GM19455 (cell line): ENCODE data around the gene ACY1.

Source experiments
- ATAC-seq: cut with Tn5 transposase; IDR thresholded peaks from one replicate; pipeline ENCODE4 v1.9.1; 2021; ENCODE audit not compliant: unreplicated experiment

The ACY1 gene

GRCh38 chr3:51962854-51963530 lies 20.3 kb upstream of the ACY1 start:
- no peak for ATAC-seq

GRCh38 chr3:51963951-51964451 lies 19.3 kb upstream of the ACY1 start:
- ATAC-seq, result no peak

DNA sequence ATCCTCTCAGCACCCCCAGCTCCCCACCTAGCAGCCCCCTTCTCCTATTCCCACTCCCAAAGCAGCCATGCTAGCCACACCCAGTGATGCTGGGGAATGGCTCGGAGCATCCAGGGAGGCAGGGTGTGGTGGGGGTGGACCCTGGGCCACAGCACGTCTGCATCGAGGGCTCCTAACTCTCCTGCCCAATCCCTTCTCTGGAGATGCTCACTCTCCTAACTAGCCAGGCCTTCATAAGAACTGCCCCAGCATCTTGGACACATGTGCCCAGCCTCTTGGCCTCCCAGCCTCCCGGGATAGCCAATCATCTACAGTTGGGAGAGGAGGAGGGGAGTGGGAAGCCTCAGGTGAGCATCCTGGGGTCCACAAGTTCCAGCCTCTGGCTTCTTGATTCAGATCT lies 18.8 kb upstream of the ACY1 start:
- no peak for ATAC-seq

DNA sequence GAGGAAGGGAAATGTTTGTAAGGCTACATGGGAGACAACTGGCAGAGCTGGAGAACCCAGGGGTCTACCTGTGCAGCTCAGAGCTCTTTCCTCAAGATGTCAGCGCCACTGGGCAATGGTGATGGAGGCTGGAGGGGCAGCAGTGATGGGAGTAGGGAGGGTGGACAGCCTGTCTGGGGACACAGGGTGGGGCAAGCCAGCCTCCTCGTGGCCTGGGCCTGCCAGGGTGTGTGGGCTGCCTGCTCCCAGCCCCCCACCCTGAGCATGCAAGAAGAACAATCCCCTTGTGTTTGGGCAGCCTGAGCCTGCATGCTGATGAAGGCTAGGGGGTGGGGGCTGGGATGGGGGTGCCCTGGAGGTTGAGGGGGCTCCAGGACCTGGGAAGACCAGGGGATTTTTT lies 17.3 kb upstream of the ACY1 start:
- ATAC-seq, result no peak

DNA sequence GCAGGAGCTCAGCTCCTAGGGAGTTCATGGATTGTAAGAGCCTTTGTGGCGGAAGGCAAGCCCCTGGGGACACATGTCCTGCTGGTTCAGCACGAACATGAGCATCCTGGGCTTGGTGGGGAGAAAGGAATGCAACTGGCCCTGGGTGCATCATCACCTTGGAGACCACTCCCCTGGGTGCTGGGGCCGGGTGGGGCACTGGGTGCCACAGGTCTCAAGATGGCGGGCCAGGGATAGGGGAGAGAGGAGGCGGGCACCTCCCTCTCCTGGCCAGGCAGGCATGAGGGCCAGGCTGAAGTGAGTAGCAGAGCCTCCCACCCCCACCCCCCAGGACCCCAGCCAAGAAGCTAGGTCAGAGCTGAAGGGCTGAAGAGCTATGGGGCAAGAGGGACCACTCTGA lies 16.8 kb upstream of the ACY1 start:
- no peak for ATAC-seq

DNA sequence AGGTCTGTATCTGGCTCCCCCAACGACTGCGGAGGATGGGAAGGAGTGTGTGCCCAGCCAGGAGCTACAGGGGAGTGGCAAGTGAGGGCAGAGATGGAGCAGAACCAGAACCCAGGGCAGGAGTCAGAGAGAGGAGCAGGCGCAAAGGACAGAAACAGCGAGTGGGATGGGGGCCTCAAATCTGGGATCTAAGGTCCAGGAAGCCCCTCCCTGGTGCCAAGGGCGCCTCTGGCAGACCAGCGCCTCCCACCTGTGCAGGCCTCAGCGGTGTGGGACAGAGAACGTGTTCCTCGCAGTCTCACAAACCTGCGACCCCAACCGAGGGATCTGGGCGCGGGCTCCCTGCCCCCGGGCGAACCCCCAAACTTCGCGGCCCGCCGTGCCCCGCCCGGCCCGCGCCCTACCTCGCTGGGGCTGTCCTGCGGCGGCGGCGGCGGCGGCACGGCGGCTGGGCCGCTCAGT lies 16.4 kb upstream of the ACY1 start:
- ATAC-seq, result peak; percentile 41

DNA sequence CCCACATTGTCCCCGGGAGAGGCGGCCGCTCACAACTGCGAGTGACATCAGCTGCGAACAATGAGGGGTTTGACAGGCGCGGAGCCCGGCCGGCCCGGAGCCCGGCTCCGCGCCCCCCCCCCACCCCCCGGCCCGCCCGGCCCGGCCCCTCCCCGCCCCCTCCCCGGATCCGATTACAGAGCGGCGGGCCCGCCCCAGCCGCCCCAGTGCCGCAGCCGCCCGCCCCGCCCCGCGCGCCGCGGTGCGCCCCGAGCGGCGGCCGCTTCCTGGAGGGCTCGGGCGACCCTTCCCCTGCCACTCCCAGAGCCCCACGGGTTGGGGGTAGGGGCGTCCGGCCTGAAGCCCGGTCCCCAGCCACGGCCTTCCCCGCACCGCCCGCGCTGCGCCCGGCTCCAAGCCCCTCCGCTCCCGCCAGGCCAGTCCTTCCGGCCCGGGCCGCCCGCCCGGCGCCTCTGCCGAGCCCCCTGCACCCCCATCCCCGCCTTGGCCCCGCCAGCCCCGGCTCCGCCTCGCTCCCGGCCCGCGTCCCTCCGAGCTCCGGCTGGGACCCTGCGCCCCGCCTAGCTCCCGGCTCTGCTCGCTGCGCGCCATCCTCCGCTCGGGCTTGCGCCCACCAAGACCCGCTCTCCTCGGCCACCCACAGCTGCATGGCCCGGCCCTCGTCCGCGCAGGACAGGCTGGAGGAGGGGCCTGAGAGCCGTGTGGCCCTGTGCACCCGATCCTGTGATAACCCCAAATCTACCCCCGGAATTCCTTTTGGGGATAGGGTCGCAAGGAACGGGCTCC lies 15.8 kb upstream of the ACY1 start, which contains the start of gene PCBP4:
Gene PCBP4 (minus strand): TSS at position 71 of the 786 bp plus-strand sequence. CDS start 6,214 bp downstream, outside the sequence.
- peak; percentile 58 for ATAC-seq

DNA sequence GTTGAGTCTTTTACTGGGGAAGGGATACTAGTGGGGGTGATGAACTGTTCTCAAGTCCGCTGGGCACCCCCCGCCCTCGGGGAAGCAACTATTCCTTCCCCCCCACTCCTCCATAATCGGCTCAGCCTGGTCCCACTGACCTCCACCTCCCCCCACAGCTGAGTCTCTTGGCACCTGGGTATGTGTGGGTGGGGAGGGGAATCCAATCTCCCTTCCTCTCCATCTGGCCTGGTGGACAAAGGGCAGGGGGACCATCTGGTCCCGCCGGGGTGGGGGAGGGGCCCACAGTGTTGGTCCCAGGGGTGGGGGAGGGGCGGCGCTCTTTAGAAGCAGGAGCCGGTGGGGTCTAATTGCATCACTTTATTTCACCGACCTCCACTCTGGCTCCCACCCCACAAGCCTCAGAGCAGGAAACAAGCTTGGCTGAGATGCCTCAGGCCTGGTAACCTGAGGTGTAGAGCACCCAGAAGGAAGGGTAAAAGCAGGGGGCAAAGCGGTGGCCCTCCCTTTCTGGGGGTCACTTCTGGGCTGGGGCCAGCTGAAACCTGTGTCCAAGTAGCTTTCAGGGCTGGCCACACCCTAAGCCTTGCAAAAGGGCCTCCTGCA lies 15.1 kb upstream of the ACY1 start:
- ATAC-seq, result no peak

GRCh38 chr3:51968883-51969678 lies 14.3 kb upstream of the ACY1 start:
- ATAC-seq, result no peak

GRCh38 chr3:51969841-51970240 lies 13.5 kb upstream of the ACY1 start:
- ATAC-seq, result no peak

GRCh38 chr3:51970606-51971300 lies 12.6 kb upstream of the ACY1 start:
- ATAC-seq, result no peak

DNA sequence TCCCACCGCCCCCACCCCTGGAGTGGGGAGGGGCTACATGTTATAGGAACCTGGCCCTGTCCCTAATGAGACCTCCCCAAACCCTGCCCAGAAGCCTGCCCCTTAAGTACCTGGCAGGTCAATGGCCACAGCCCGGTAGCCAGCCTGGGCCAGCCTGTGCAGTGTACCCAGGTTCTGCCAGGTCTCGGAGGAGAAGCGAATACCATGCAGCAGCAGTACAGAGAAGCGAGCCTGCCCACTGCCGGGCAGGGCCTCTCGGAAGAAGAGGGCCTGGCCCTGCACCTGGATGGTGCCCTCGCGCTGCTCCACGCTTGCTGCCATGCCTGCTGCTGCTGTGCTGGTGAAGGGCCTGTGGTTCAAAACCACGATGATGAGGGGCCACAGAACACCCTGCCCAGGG lies 12.0 kb upstream of the ACY1 start:
- no peak for ATAC-seq

GRCh38 chr3:51974277-51974962 lies 8.9 kb upstream of the ACY1 start:
- no peak for ATAC-seq

GRCh38 chr3:51974963-51975851 lies 8.1 kb upstream of the ACY1 start, which contains the start of gene ABHD14A:
TSS of gene ABHD14A (plus strand) at chr3:51975064. CDS start at chr3:51975136, 72 bp downstream.
- ATAC-seq, result peak; percentile 50

DNA sequence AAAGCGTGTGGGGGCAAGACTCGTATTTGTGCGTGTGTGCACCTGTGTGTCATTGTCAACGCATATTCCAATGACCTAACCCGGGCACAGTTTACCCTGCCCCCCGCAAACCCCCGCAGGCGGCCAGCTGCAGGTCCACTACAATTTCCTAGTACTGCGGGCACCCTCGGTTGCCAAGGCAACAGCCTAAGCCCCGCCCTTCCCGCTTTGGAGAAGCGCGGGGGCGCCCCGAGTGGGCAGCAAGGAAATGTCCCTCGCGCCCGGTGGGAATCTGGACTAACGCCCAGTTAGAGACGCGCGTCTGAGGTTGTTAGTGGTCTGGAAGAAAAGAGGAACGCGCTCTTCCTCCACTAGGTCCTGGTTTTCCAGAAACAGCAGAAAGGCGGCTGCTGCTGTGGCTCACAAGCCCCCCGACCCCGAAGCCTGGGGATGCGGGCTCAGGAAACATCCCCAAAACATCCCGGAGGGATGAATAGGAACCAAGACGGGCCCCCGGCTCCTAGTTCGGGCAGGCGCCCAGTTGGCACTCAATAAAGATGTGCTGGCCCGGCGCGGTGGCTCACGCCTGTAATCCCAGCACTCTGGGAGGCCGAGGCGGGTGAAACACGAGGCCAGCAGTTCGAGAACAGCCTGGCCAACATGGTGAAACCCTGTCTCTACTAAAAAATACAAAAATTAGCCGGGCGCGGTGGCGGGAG lies 7.3 kb upstream of the ACY1 start:
- ATAC-seq, result no peak

DNA sequence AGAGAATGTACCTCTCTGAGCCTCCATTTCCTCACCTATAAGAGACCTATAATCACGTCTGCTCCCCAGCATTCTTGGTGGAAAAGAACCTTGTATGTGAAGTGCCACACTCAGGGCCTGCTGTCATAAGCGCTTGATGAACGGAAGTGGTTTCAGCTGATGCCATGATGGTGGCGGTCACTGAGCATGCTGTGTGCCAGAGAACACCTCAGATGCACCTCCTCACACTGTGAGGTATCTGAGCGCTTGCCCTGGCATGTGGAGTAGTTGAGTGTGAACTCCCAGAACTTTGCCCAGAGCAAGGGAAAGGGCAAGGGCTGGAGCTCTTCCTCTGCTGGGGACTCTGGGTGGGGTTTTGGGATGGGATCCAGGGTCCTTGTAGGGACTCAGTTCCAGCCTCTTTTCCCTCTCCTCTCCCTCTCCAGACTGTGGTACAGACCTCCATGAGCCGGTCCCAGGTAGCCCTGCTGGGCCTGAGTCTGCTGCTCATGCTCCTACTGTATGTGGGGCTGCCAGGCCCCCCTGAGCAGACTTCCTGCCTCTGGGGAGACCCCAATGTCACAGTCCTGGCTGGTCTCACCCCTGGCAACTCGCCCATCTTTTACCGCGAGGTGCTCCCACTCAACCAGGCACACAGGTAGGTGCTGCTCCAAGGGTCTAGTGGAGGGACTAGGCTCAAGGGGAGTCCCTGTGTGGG lies 5.7 kb upstream of the ACY1 start:
- no peak for ATAC-seq

- ATAC-seq, result no peak
Measured at GRCh38 chr3:51978143-51978502, 5.2 kb upstream of the ACY1 start.

DNA sequence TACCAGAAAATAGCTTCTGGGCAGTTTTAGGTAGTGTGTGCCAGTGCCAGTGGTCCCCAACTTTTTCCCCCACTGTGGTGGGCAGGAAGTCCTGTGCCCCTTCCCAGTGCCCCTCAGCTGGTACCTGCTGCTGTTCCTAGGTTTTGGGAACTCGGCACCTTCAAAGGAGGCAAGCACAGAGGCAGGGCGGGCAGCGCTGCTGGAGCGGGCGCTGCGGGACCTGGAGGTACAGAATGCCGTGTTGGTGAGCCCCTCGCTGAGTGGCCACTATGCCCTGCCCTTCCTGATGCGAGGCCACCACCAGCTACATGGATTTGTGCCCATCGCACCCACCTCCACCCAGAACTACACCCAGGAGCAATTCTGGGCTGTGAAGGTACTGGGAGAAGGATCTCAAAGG lies 3.1 kb upstream of the ACY1 start:
- ATAC-seq, result no peak
